DOHH2 (cell line): Measurements from ENCODE around the gene KCTD5.
A peak's percentile ranks its signal among the peaks of the same experiment; 100 is the strongest.
"Not testable (repeated sequence)": the region's sequence is repeated elsewhere in the genome, so short reads cannot be mapped to it uniquely, and the experiment has no call there.

Experiments used
- H3F3A ChIP-seq: fragments of 200-600 bp; sonication (generic), shearing (Covaris generic); 2 replicates; pipeline ENCODE4 v1.6.0; 2016; ENCODE audit warnings: antibody characterized with exemption, mild to moderate bottlenecking; ENCODE audit not compliant: control insufficient read depth, insufficient read depth
- H3K27ac ChIP-seq: fragments of 200-600 bp; sonication (generic); 2 replicates; pipeline ENCODE4 v1.5.1; 2014; ENCODE audit warnings: low read depth, mild to moderate bottlenecking, low read length, moderate library complexity
- H3K27me3 ChIP-seq: fragments of 200-600 bp; sonication (generic); 2 replicates; pipeline ENCODE4 v1.6.1; 2014; ENCODE audit warnings: mild to moderate bottlenecking, low read length, mixed read lengths; ENCODE audit not compliant: control insufficient read depth
- H3K36me3 ChIP-seq: fragments of 200-600 bp; sonication (generic); 2 replicates; pipeline ENCODE4 v1.6.1; 2014; ENCODE audit warnings: mild to moderate bottlenecking, low read length, moderate library complexity, mixed read lengths; ENCODE audit not compliant: control insufficient read depth
- H3K4me1 ChIP-seq: fragments of 200-600 bp; sonication (generic); 2 replicates; pipeline ENCODE4 v1.6.1; 2014; ENCODE audit warnings: mild to moderate bottlenecking, low read length, mixed read lengths; ENCODE audit not compliant: control insufficient read depth
- H3K4me2 ChIP-seq: fragments of 200-600 bp; sonication (generic); 2 replicates; pipeline ENCODE4 v1.6.0; 2014; ENCODE audit warnings: mild to moderate bottlenecking, low read length, moderate library complexity
- H3K4me3 ChIP-seq: fragments of 200-600 bp; sonication (generic); 2 replicates; pipeline ENCODE4 v1.5.1; 2014; ENCODE audit warnings: mild to moderate bottlenecking, low read length, mixed read lengths
- H3K79me2 ChIP-seq: fragments of 200-600 bp; sonication (generic); 2 replicates; pipeline ENCODE4 v1.6.1; 2014; ENCODE audit warnings: mild to moderate bottlenecking, low read length, mixed read lengths; ENCODE audit not compliant: control insufficient read depth
- H3K9me2 ChIP-seq: fragments of 200-600 bp; sonication (generic); replicated peaks from 2 replicates; pipeline ENCODE4 v1.6.1; 2014; ENCODE audit warnings: mild to moderate bottlenecking, low read length, mixed read lengths; ENCODE audit not compliant: control insufficient read depth
- H3K9me3 ChIP-seq: fragments of 200-600 bp; sonication (generic); 2 replicates; pipeline ENCODE4 v1.6.1; 2014; ENCODE audit warnings: antibody characterized with exemption, low read length, mixed read lengths; ENCODE audit not compliant: control insufficient read depth, insufficient read depth
- H4K20me1 ChIP-seq: fragments of 200-600 bp; sonication (generic); 2 replicates; pipeline ENCODE4 v1.6.0; 2014; ENCODE audit warnings: low read depth, mild to moderate bottlenecking, antibody characterized with exemption, low read length, moderate library complexity; ENCODE audit not compliant: control insufficient read depth, insufficient read depth
- CTCF ChIP-seq: fragments of 200-600 bp; sonication (generic); IDR thresholded peaks from one replicate; pipeline ENCODE4 v1.5.1; 2014; ENCODE audit warnings: antibody characterized with exemption, mild to moderate bottlenecking, low read depth, low read length; ENCODE audit not compliant: poor library complexity, severe bottlenecking
- EZH2phosphoT487 ChIP-seq: fragments of 200-600 bp; sonication (generic); IDR thresholded peaks from 2 replicates; pipeline ENCODE4 v1.6.1; 2017; ENCODE audit warnings: borderline replicate concordance, mild to moderate bottlenecking, antibody characterized with exemption, low read length, moderate library complexity, mixed read lengths

Gene KCTD5

GRCh38 chr16:2682209-2683021 lies at the start of gene KCTD5:
KCTD5 (plus strand) TSS chr16:2682523; CDS start chr16:2682549, 26 bp downstream.
- H3K9me3 ChIP-seq: no peaks in the 10 kb centered on the region
- H3K27me3 ChIP-seq: no peaks in the 10 kb centered on the region
- peaks cover 38% of the 10 kb centered on the region for H3K79me2 ChIP-seq
- H3K4me3 ChIP-seq: peak within 1 kb of the TSS; percentile 82
- H3K27ac ChIP-seq: peak within 1 kb of the TSS; percentile 27
- peak within 1 kb of the TSS; percentile 73 for H3K4me2 ChIP-seq
- H4K20me1 ChIP-seq: peaks cover 6% of the 10 kb centered on the region
- no peaks in the 10 kb centered on the region for H3K9me2 ChIP-seq
- H3F3A ChIP-seq: peaks cover 4% of the 10 kb centered on the region; the same call in 1 of the 2 replicates
- no peak for TF ChIP-seq EZH2phosphoT487
- TF ChIP-seq CTCF: no peak
- H3K36me3 ChIP-seq: no peaks in the 10 kb centered on the region
- H3K4me1 ChIP-seq: peaks cover 18% of the 10 kb centered on the region

GRCh38 chr16:2639071-2639721 lies 43.1 kb upstream of the KCTD5 start:
- not testable (repeated sequence) for H3K9me3 ChIP-seq, H3K9me2 ChIP-seq, H3K4me1 ChIP-seq, H3K36me3 ChIP-seq, H3F3A ChIP-seq, H3K4me3 ChIP-seq, H4K20me1 ChIP-seq, H3K79me2 ChIP-seq, H3K27ac ChIP-seq, H3K27me3 ChIP-seq
- TF ChIP-seq CTCF: peak; percentile 12
- H3K4me2 ChIP-seq: peak overlapping the region; percentile 31; the same call in 1 of the 2 replicates

- H3K4me2 ChIP-seq: peak overlapping the region; percentile 31; the same call in 1 of the 2 replicates
- not testable (repeated sequence) for H3K4me3 ChIP-seq, H3F3A ChIP-seq, H3K27me3 ChIP-seq, H3K9me3 ChIP-seq, H3K79me2 ChIP-seq, H4K20me1 ChIP-seq, H3K36me3 ChIP-seq, H3K4me1 ChIP-seq, H3K9me2 ChIP-seq
- H3K27ac ChIP-seq: 0 out of 2 replicates have a peak overlapping the region, but pooled peaks have one; percentile 28
Measured at GRCh38 chr16:2639722-2640072, 42.6 kb upstream of the KCTD5 start.

GRCh38 chr16:2642561-2642960 lies 39.8 kb upstream of the KCTD5 start:
- not testable (repeated sequence) for H3K79me2 ChIP-seq, H4K20me1 ChIP-seq, H3K27me3 ChIP-seq, H3F3A ChIP-seq, H3K36me3 ChIP-seq, H3K4me2 ChIP-seq, H3K9me2 ChIP-seq, H3K4me1 ChIP-seq, H3K27ac ChIP-seq, H3K9me3 ChIP-seq, H3K4me3 ChIP-seq

- not testable (repeated sequence) for H3K27ac ChIP-seq, H3K4me3 ChIP-seq, H3K79me2 ChIP-seq, H3K9me3 ChIP-seq, H3K9me2 ChIP-seq, H4K20me1 ChIP-seq, H3K4me1 ChIP-seq, H3F3A ChIP-seq, H3K4me2 ChIP-seq, H3K36me3 ChIP-seq, H3K27me3 ChIP-seq
Measured at GRCh38 chr16:2644754-2645453, 37.4 kb upstream of the KCTD5 start.

GRCh38 chr16:2651268-2651871 lies 31.0 kb upstream of the KCTD5 start:
- not testable (repeated sequence) for H3K36me3 ChIP-seq, H3K4me2 ChIP-seq, H3K4me3 ChIP-seq, H3K9me2 ChIP-seq, H3K79me2 ChIP-seq, H3K9me3 ChIP-seq, H3K27ac ChIP-seq, H3K4me1 ChIP-seq, H3K27me3 ChIP-seq, H3F3A ChIP-seq, H4K20me1 ChIP-seq
